ENCODE measurements around the gene WDPCP. TPM values are rescaled to one million over a fixed set of nuclear protein-coding genes. Genes with fewer than 3 reads are reported as not detected.

WDPCP gene
- total and polyA plus RNA-seq, 2 donors (not counting 1 experiment from before 2014, with no cell fraction given) = 5.6 to 22.8 TPM

GRCh38 chr2:63494968-63495367 is 93.3 kb downstream of the WDPCP start:
- ChIA-PET POLR2A (no interaction called here), CTCF (no interaction called here)
- Mint-ChIP-seq H3K4me1 (peaks cover 16% of the 10 kb centered on the region), H3K9me3 (ENCODE audit: insufficient read depth) (no peaks in the 10 kb centered on the region), H3K27ac (no peak overlapping the region), H3K4me3 (no peak overlapping the region), H3K27me3 (no peaks in the 10 kb centered on the region)
- no peaks in the 10 kb centered on the region for H3K36me3 ChIP-seq (replicated peaks in 1 of 2; ENCODE audit: control extremely low read depth in 1 of 2, control insufficient read depth in 1 of 2, extremely low read depth in 1 of 2, insufficient read depth in 2 of 2, low read length in 1 of 2)
- no peak overlapping the region for H3K27ac ChIP-seq (ENCODE audit: low read length in 2 of 2)
- no peaks in the 10 kb centered on the region for H3K79me2 ChIP-seq (ENCODE audit: control insufficient read depth, insufficient read depth, low read length)
- peaks cover 4 to 12% of the 10 kb centered on the region in 2 donors for H3K4me1 ChIP-seq (ENCODE audit: control insufficient read depth in 2 of 2, insufficient read depth in 2 of 2, low read length in 2 of 2)
- no peaks in the 10 kb centered on the region for H3K9me3 ChIP-seq (ENCODE audit: control extremely low read depth in 1 of 3, control insufficient read depth in 2 of 3, insufficient read depth in 1 of 3, low read length in 2 of 3)
- no peak overlapping the region for H2AFZ ChIP-seq (ENCODE audit: insufficient read depth, low read depth, low read length, poor library complexity, severe bottlenecking)
- no peaks in the 10 kb centered on the region for H3K27me3 ChIP-seq (replicated peaks in 1 of 4; ENCODE audit: control extremely low read depth in 1 of 4, control insufficient read depth in 3 of 4, insufficient read depth in 4 of 4, low read length in 3 of 4)
- no peak overlapping the region for H3K4me2 ChIP-seq (replicated peaks; ENCODE audit: low read depth, low read length, poor library complexity, severe bottlenecking)
- DNase-seq (no peak), ATAC-seq (ENCODE audit: low read depth) (no peak)
- H3K4me3 ChIP-seq (ENCODE audit: control extremely low read depth in 1 of 5, extremely low read depth in 1 of 5, insufficient read depth in 1 of 5, low read depth in 2 of 5, low read length in 4 of 5) = no peak overlapping the region
- H3K9ac ChIP-seq (ENCODE audit: low read length) = no peak overlapping the region
- intact Hi-C loops (cut with micrococcal nuclease) = no loop called here
- no peaks in the 10 kb centered on the region for H4K20me1 ChIP-seq (ENCODE audit: control insufficient read depth, insufficient read depth, low read length, poor library complexity, severe bottlenecking)
- WGBS (ENCODE audit: insufficient coverage) = no CpG with 5 or more reads among the region's 1 CpG
- TF ChIP-seq EZH2 (IDR thresholded peaks at IDR 0.05; ENCODE audit: borderline replicate concordance, insufficient read depth, low read depth, low read length, poor library complexity, severe bottlenecking) (no peak), CTCF (IDR thresholded peaks at IDR 0.05) (no peak)

DNA sequence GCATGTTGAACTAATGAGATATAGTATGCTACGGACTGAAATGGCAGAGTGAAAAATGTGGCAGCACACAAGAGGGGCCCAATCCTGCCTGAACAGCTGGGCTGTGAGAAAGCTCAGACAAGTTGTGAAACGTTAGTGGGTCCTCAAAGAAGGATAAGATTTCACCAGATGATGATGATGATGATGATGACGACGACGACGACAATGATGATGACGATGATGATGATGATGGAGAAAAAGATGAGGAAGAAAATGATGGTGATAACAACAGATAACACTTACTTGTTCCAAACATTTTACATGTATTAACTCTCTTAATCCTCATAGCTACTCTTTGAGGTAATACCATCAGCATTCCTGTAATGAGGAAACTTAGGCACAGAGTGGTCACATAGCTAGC is 94.2 kb downstream of the WDPCP start:
- no peaks in the 10 kb centered on the region for H3K27me3 ChIP-seq (replicated peaks in 1 of 4; ENCODE audit: control extremely low read depth in 1 of 4, control insufficient read depth in 3 of 4, insufficient read depth in 4 of 4, low read length in 3 of 4)
- no peaks in the 10 kb centered on the region for H3K9me3 ChIP-seq (ENCODE audit: control extremely low read depth in 1 of 3, control insufficient read depth in 2 of 3, insufficient read depth in 1 of 3, low read length in 2 of 3)
- WGBS (ENCODE audit: insufficient coverage) = 79% methylated on average over 2 of the region's 7 CpGs
- H3K4me1 ChIP-seq (ENCODE audit: control insufficient read depth in 2 of 2, insufficient read depth in 2 of 2, low read length in 2 of 2) = peaks cover 4 to 12% of the 10 kb centered on the region in 2 donors
- no peak overlapping the region for H3K27ac Mint-ChIP-seq
- no peaks in the 10 kb centered on the region for H3K79me2 ChIP-seq (ENCODE audit: control insufficient read depth, insufficient read depth, low read length)
- H3K27me3 Mint-ChIP-seq = no peaks in the 10 kb centered on the region
- peaks cover 16% of the 10 kb centered on the region for H3K4me1 Mint-ChIP-seq
- TF ChIP-seq EZH2 (IDR thresholded peaks at IDR 0.05; ENCODE audit: borderline replicate concordance, insufficient read depth, low read depth, low read length, poor library complexity, severe bottlenecking) (no peak), CTCF (IDR thresholded peaks at IDR 0.05) (no peak)
- H3K4me2 ChIP-seq (replicated peaks; ENCODE audit: low read depth, low read length, poor library complexity, severe bottlenecking) = no peak overlapping the region
- ATAC-seq (ENCODE audit: low read depth) (no peak), DNase-seq (no peak)
- POLR2A ChIA-PET = no interaction called here
- no peaks in the 10 kb centered on the region for H3K9me3 Mint-ChIP-seq (ENCODE audit: insufficient read depth)
- H4K20me1 ChIP-seq (ENCODE audit: control insufficient read depth, insufficient read depth, low read length, poor library complexity, severe bottlenecking) = no peaks in the 10 kb centered on the region
- H3K27ac ChIP-seq (ENCODE audit: low read length in 2 of 2) = no peak overlapping the region
- no peak overlapping the region for H3K4me3 ChIP-seq (ENCODE audit: control extremely low read depth in 1 of 5, extremely low read depth in 1 of 5, insufficient read depth in 1 of 5, low read depth in 2 of 5, low read length in 4 of 5)
- CTCF ChIA-PET = no interaction called here
- no peaks in the 10 kb centered on the region for H3K36me3 ChIP-seq (replicated peaks in 1 of 2; ENCODE audit: control extremely low read depth in 1 of 2, control insufficient read depth in 1 of 2, extremely low read depth in 1 of 2, insufficient read depth in 2 of 2, low read length in 1 of 2)
- H3K9ac ChIP-seq (ENCODE audit: low read length) = no peak overlapping the region
- H3K4me3 Mint-ChIP-seq = no peak overlapping the region
- H2AFZ ChIP-seq (ENCODE audit: insufficient read depth, low read depth, low read length, poor library complexity, severe bottlenecking) = no peak overlapping the region
- intact Hi-C loops (cut with micrococcal nuclease) = no loop called here

All from B cell (primary cell).